ENCODE results near the gene HSBP1. TPM values are rescaled to one million over a fixed set of nuclear protein-coding genes. Genes with fewer than 3 reads are reported as not detected.

The HSBP1 gene
- total RNA-seq, 6 donors from 2014 or later: 17.5 to 106 (median 39.4) TPM

- 46 to 60% methylated on average over 13 of the region's 13 CpGs for WGBS, 2 donors
- Histone ChIP-seq H3K9me3 (no peaks in the 10 kb centered on the region), H3K27ac (peak overlapping the region in 3 of 4 donors; percentile 21 to 55 (median 36)), H3K4me1 (peaks cover 15 to 37% (median 24%) of the 10 kb centered on the region in 4 donors), H3K36me3 (peaks cover 2 to 27% (median 5%) of the 10 kb centered on the region in 4 donors), H3K27me3 (no peaks in the 10 kb centered on the region), H3K4me3 (no peak overlapping the region)
- no peak for TF ChIP-seq POLR2AphosphoS5 (IDR thresholded peaks at IDR 0.05)
- no peak for TF ChIP-seq CTCF (IDR thresholded peaks at IDR 0.05)
- no peak for TF ChIP-seq EP300 (IDR thresholded peaks at IDR 0.05)
- no peak for TF ChIP-seq POLR2A (IDR thresholded peaks at IDR 0.05)
- ATAC-seq (ENCODE audit: low FRiP score in 2 of 2) (peak; percentile 72 to 77), DNase-seq (no peak)
Measured at GRCh38 chr16:83813823-83814658, 6.3 kb downstream of the HSBP1 start.

- 68 to 80% methylated on average over 4 of the region's 4 CpGs for WGBS, 2 donors
- no peak for TF ChIP-seq CTCF (IDR thresholded peaks at IDR 0.05)
- no peak for TF ChIP-seq POLR2A (IDR thresholded peaks at IDR 0.05)
- no peak for TF ChIP-seq POLR2AphosphoS5 (IDR thresholded peaks at IDR 0.05)
- no peak for TF ChIP-seq EP300 (IDR thresholded peaks at IDR 0.05)
- Histone ChIP-seq H3K27me3 (no peaks in the 10 kb centered on the region), H3K9me3 (no peaks in the 10 kb centered on the region), H3K36me3 (peaks cover 2 to 27% (median 5%) of the 10 kb centered on the region in 4 donors), H3K4me1 (peaks cover 11 to 31% (median 20%) of the 10 kb centered on the region in 4 donors), H3K4me3 (no peak overlapping the region), H3K27ac (peak overlapping the region in 1 of 4 donors; percentile 55)
- no peak for ATAC-seq (ENCODE audit: low FRiP score in 2 of 2)
- DNase-seq: no peak
Measured at GRCh38 chr16:83814659-83814985, 6.8 kb downstream of the HSBP1 start.

- 90 to 96% methylated on average over 10 to 12 of the region's 12 CpGs for WGBS, 2 donors
Measured at GRCh38 chr16:83817022-83817421, 9.2 kb downstream of the HSBP1 start.

GRCh38 chr16:83818276-83818675, 10.5 kb downstream of the HSBP1 start:
- WGBS, 2 donors: 90 to 91% methylated on average over 5 of the region's 5 CpGs
- Histone ChIP-seq H3K27ac (no peak overlapping the region), H3K36me3 (peaks cover 0 to under 1% (median 0%) of the 10 kb centered on the region in 4 donors), H3K4me3 (no peak overlapping the region), H3K27me3 (no peaks in the 10 kb centered on the region), H3K4me1 (peaks cover 0 to 16% (median 14%) of the 10 kb centered on the region in 4 donors), H3K9me3 (no peaks in the 10 kb centered on the region)
- TF ChIP-seq POLR2AphosphoS5 (IDR thresholded peaks at IDR 0.05) (no peak), EP300 (IDR thresholded peaks at IDR 0.05) (no peak), POLR2A (IDR thresholded peaks at IDR 0.05) (no peak), CTCF (IDR thresholded peaks at IDR 0.05) (no peak)
- DNase-seq (no peak), ATAC-seq (ENCODE audit: low FRiP score in 2 of 2) (no peak)

More at GRCh38 chr16:83817022-83817421, 9.2 kb downstream of the HSBP1 start:
- DNase-seq (no peak), ATAC-seq (ENCODE audit: low FRiP score in 2 of 2) (no peak)
- Histone ChIP-seq H3K9me3 (no peaks in the 10 kb centered on the region), H3K4me1 (peaks cover 0 to 16% (median 15%) of the 10 kb centered on the region in 4 donors), H3K27me3 (no peaks in the 10 kb centered on the region), H3K4me3 (no peak overlapping the region), H3K27ac (no peak overlapping the region), H3K36me3 (peaks cover 0 to 13% (median 5%) of the 10 kb centered on the region in 4 donors)
- TF ChIP-seq CTCF (IDR thresholded peaks at IDR 0.05) (no peak), POLR2AphosphoS5 (IDR thresholded peaks at IDR 0.05) (no peak), EP300 (IDR thresholded peaks at IDR 0.05) (no peak)
